SK-N-SH (cell line): Measurements from ENCODE around the gene ENTREP3.

Experiments used
- CHD2 ChIP-seq: fragments of 150-350 bp; IDR thresholded peaks from 2 replicates; pipeline ENCODE4 v1.6.1; 2018; ENCODE audit warnings: low read length; ENCODE audit not compliant: partially characterized antibody
- ELF1 ChIP-seq: IDR thresholded peaks from 2 replicates; pipeline ENCODE4 v1.4.0; 2012
- FOXM1 ChIP-seq: IDR thresholded peaks from 2 replicates; pipeline ENCODE4 v1.4.0; 2012; ENCODE audit warnings: low read depth, mild to moderate bottlenecking
- POLR2AphosphoS5 ChIP-seq: IDR thresholded peaks from 2 replicates; pipeline ENCODE4 v1.6.1; 2012; ENCODE audit warnings: low read depth, low read length
- TF ChIP-seq, protein P1 (sequence below): fragments of 200-600 bp; sonication (generic); IDR thresholded peaks from 2 replicates; pipeline ENCODE4 v1.6.1; 2017; ENCODE audit warnings: antibody characterized with exemption, mild to moderate bottlenecking, moderate library complexity
- TF ChIP-seq, protein P2 (sequence below): IDR thresholded peaks from 2 replicates; pipeline ENCODE4 v1.6.1; 2012; ENCODE audit warnings: mild to moderate bottlenecking, low read depth, low read length, moderate library complexity
- TF ChIP-seq, protein P3 (sequence below): IDR thresholded peaks from 2 replicates; pipeline ENCODE4 v1.4.0; 2012; ENCODE audit warnings: low read depth, borderline replicate concordance

DNA sequence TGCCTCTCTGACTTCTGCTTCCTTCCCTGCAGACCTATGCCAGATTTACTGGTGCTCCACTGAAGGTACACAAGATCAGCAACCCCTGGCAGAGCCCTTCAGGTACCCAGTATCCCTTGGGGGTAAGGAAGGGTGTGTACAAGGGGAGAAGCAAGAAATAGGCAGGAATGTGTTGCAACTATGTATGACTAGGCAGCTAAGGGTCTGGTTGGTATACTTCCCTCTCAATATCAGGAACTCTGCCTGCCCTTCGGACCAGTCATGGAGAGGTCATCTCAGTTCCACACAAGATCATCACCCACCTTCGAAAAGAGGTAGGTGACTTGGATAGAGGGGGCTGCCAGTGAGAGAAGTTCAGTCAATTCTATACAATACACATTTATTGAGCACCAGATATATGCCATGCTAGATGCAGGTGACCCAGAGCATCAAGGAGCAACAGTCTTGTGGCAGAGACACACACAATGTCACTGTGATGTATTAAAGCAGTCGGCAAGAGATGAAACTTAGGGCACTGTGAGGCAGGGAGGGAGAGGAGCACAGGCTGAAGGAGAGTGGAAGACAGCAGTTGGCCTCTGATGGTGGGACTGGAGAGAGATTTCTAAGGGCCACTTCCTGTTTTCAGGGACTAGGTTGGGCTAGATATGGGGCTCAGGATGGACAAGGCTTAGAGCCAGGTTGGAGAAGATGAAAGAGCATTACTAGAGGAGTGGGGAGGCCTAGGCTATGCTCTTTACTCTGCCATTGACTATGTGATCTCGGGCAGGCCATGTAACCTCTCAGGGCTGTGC lies 44.8 kb downstream of the ENTREP3 start:
- TF ChIP-seq ELF1, result no peak
- TF ChIP-seq, protein P1, sequence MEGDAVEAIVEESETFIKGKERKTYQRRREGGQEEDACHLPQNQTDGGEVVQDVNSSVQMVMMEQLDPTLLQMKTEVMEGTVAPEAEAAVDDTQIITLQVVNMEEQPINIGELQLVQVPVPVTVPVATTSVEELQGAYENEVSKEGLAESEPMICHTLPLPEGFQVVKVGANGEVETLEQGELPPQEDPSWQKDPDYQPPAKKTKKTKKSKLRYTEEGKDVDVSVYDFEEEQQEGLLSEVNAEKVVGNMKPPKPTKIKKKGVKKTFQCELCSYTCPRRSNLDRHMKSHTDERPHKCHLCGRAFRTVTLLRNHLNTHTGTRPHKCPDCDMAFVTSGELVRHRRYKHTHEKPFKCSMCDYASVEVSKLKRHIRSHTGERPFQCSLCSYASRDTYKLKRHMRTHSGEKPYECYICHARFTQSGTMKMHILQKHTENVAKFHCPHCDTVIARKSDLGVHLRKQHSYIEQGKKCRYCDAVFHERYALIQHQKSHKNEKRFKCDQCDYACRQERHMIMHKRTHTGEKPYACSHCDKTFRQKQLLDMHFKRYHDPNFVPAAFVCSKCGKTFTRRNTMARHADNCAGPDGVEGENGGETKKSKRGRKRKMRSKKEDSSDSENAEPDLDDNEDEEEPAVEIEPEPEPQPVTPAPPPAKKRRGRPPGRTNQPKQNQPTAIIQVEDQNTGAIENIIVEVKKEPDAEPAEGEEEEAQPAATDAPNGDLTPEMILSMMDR, result no peak
- no peak for TF ChIP-seq POLR2AphosphoS5
- TF ChIP-seq, protein P2, sequence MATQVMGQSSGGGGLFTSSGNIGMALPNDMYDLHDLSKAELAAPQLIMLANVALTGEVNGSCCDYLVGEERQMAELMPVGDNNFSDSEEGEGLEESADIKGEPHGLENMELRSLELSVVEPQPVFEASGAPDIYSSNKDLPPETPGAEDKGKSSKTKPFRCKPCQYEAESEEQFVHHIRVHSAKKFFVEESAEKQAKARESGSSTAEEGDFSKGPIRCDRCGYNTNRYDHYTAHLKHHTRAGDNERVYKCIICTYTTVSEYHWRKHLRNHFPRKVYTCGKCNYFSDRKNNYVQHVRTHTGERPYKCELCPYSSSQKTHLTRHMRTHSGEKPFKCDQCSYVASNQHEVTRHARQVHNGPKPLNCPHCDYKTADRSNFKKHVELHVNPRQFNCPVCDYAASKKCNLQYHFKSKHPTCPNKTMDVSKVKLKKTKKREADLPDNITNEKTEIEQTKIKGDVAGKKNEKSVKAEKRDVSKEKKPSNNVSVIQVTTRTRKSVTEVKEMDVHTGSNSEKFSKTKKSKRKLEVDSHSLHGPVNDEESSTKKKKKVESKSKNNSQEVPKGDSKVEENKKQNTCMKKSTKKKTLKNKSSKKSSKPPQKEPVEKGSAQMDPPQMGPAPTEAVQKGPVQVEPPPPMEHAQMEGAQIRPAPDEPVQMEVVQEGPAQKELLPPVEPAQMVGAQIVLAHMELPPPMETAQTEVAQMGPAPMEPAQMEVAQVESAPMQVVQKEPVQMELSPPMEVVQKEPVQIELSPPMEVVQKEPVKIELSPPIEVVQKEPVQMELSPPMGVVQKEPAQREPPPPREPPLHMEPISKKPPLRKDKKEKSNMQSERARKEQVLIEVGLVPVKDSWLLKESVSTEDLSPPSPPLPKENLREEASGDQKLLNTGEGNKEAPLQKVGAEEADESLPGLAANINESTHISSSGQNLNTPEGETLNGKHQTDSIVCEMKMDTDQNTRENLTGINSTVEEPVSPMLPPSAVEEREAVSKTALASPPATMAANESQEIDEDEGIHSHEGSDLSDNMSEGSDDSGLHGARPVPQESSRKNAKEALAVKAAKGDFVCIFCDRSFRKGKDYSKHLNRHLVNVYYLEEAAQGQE, result no peak
- no peak for TF ChIP-seq FOXM1
- TF ChIP-seq CHD2, result no peak
- TF ChIP-seq, protein P3, sequence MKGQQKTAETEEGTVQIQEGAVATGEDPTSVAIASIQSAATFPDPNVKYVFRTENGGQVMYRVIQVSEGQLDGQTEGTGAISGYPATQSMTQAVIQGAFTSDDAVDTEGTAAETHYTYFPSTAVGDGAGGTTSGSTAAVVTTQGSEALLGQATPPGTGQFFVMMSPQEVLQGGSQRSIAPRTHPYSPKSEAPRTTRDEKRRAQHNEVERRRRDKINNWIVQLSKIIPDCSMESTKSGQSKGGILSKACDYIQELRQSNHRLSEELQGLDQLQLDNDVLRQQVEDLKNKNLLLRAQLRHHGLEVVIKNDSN, result no peak
